ENCODE data around the gene APOBEC3F. TPM values are rescaled to one million over a fixed set of nuclear protein-coding genes. Genes with fewer than 3 reads are reported as not detected.
"Not testable (repeated sequence)": the region's sequence is repeated elsewhere in the genome, so short reads cannot be mapped to it uniquely, and the experiment has no call there.

The APOBEC3F gene
- total RNA-seq: 10 to 100 TPM; 28.4 to 30.1 TPM
- 20.5 TPM for polyA plus RNA-seq

DNA sequence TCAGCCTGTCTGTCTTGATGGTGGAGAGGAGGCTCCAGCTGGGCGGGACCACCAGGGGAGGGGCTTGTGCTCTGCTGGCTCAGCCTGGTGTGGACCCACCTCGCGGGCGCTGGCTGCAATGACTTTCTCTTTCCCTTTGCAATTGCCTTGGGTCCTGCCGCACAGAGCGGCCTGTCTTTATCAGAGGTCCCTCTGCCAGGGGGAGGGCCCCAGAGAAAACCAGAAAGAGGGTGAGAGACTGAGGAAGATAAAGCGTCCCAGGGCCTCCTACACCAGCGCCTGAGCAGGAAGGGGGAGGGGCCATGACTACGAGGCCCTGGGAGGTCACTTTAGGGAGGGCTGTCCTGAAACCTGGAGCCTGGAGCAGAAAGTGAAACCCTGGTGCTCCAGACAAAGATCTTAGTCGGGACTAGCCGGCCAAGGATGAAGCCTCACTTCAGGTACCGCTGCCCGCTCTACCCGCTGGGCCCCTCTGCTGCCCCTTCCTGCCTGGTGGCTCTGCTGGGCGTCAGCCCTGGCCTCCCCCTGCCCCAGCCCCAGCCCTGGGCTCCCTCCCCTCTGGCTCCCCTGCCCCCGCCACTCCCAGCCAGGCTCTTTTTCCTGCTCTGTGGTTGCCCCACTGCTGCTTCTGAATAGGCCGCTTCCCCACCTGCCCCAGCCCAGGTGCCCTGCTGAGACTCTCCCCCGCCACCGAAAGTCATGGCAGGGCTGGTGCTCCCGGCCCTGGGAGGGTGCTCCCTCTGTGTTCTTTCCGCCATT lies at the start of gene APOBEC3F:
Gene APOBEC3F, plus strand, starts transcription at position 327 of the 759 bp plus-strand sequence. Its CDS starts 97 bp downstream, at position 424.
- H3K9me3 Mint-ChIP-seq; H3K9me3 ChIP-seq (ENCODE audit: low read length); H3K27me3 ChIP-seq (ENCODE audit: insufficient read depth, low read length, poor library complexity, severe bottlenecking); CTCF ChIA-PET; H3K36me3 ChIP-seq (ENCODE audit: insufficient read depth, low read length); H3K27me3 Mint-ChIP-seq: not testable (repeated sequence)
- Histone ChIP-seq H3K4me1 (ENCODE audit: insufficient read depth, low read length) (peaks cover 16% of the 10 kb centered on the region), H3K27ac (ENCODE audit: low read depth, low read length) (peak within 1 kb of the TSS; percentile 61), H3K4me3 (ENCODE audit: low read length) (peak within 1 kb of the TSS; percentile 80)
- Mint-ChIP-seq H3K4me3 (peak within 1 kb of the TSS; percentile 86 to 93 (median 90)), H3K4me1 (peaks cover 32 to 52% (median 42%) of the 10 kb centered on the region in 3 donors), H3K27ac (peak within 1 kb of the TSS; percentile 92 to 98 (median 94)), H3K36me3 (peaks cover 0 to 23% (median 3%) of the 10 kb centered on the region in 3 donors)
- POLR2A ChIA-PET: interaction anchor here (1.2 kb wide), 1 partner anchor 170 kb away, joined by 4 read pairs; no protein-coding TSS in a partner anchor
- peak; percentile 62 to 89 (median 70) for DNase-seq

DNA sequence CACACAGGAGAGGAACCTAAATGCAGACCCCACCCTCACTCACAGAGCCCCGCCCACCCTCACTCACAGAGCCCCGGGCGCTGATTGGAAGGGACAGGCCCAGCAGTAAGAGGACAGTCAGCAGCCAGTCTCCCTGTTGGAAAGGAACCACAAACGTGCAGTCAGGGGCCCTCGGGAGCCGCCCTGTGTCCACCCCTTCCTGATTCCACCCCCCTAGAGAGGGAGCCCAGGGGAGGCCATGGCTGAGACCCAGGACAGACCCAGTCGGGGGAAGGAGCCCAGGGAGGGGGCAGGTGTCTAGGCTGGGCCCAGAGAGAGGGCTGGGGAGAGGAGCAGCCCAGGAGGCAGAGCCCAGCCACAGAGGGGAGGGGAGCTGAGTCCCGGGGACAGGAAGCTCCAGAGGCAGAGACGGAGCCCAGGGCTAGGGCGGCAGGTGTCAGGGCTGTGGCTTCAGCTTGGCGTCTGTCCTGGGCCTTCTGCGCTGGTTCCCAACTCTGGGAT lies 47.7 kb upstream of the APOBEC3F start:
- H3K4me3 Mint-ChIP-seq; H3K36me3 Mint-ChIP-seq; CTCF ChIA-PET; H3K9me3 Mint-ChIP-seq; POLR2A ChIA-PET; H3K36me3 ChIP-seq (ENCODE audit: insufficient read depth, low read length); H3K27ac ChIP-seq (ENCODE audit: low read depth, low read length); H3K27me3 ChIP-seq (ENCODE audit: insufficient read depth, low read length, poor library complexity, severe bottlenecking); H3K27ac Mint-ChIP-seq; H3K4me3 ChIP-seq (ENCODE audit: low read length); DNase-seq; H3K9me3 ChIP-seq (ENCODE audit: low read length): not testable (repeated sequence)
- Mint-ChIP-seq H3K4me1 (peaks cover 18 to 27% (median 21%) of the 10 kb centered on the region in 3 donors), H3K27me3 (peaks cover 2 to 24% of the 10 kb centered on the region in 2 donors)
- H3K4me1 ChIP-seq (ENCODE audit: insufficient read depth, low read length): peaks cover 12% of the 10 kb centered on the region

DNA sequence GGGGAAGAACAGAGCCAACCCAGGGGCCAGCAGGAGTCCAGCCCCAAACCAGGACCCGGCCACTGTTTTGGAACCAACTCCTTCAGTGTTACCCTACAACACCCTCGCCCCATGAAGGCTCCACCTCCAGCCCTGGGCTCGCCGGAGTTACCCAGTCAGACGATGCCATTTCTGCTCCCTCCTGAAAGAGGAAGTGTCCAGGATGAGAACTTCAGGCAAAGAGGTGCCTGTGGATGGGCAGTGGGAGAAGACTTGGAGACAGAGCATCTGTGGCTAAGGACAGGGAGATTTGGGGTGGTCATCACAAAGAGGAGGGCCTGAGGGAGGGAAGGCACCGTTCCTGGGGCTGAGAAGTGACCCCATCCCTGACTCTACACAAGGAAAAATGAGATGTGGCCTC lies 44.6 kb upstream of the APOBEC3F start:
- Mint-ChIP-seq H3K9me3 (peaks cover 0 to 7% (median 3%) of the 10 kb centered on the region in 5 donors), H3K4me3 (no peak overlapping the region), H3K4me1 (peaks cover 2 to 4% (median 4%) of the 10 kb centered on the region in 3 donors), H3K27ac (peak overlapping the region in 1 of 8 donors; percentile 38), H3K27me3 (peaks cover 8 to 30% of the 10 kb centered on the region in 2 donors), H3K36me3 (no peaks in the 10 kb centered on the region)
- H3K27me3 ChIP-seq (ENCODE audit: insufficient read depth, low read length, poor library complexity, severe bottlenecking): no peaks in the 10 kb centered on the region
- POLR2A ChIA-PET: no interaction called here
- no peak overlapping the region for H3K27ac ChIP-seq (ENCODE audit: low read depth, low read length)
- CTCF ChIA-PET: no interaction called here
- H3K4me3 ChIP-seq (ENCODE audit: low read length): no peak overlapping the region
- DNase-seq: no peak
- no peaks in the 10 kb centered on the region for H3K9me3 ChIP-seq (ENCODE audit: low read length)
- no peaks in the 10 kb centered on the region for H3K36me3 ChIP-seq (ENCODE audit: insufficient read depth, low read length)
- no peaks in the 10 kb centered on the region for H3K4me1 ChIP-seq (ENCODE audit: insufficient read depth, low read length)

DNA sequence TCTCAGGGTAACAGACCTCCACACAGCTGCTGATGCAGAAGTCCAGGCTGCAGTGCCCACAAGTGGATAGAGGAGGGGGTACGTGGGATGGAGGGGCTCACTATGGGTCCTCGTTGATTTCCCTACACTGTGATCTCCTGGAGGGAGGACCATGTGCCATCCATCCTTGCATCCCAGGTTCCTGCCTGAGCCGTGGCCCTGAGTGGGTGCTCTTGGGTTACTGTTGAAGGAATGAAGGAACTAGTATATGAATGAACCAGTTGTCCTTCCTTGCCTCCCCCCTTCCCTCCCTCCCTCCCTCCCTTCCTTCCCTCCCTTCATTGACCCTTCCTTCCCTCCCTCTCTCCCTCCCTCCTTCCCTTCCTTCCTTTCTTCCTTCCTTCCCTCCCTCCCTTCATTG lies 43.1 kb upstream of the APOBEC3F start:
- Histone ChIP-seq H3K4me3 (ENCODE audit: low read length) (no peak overlapping the region), H3K27me3 (ENCODE audit: insufficient read depth, low read length, poor library complexity, severe bottlenecking) (no peaks in the 10 kb centered on the region), H3K9me3 (ENCODE audit: low read length) (no peaks in the 10 kb centered on the region), H3K4me1 (ENCODE audit: insufficient read depth, low read length) (peaks cover 3% of the 10 kb centered on the region), H3K27ac (ENCODE audit: low read depth, low read length) (no peak overlapping the region), H3K36me3 (ENCODE audit: insufficient read depth, low read length) (no peaks in the 10 kb centered on the region)
- no peak for DNase-seq
- H3K36me3 Mint-ChIP-seq: no peaks in the 10 kb centered on the region
- peaks cover 2 to 7% (median 4%) of the 10 kb centered on the region in 3 donors for H3K4me1 Mint-ChIP-seq
- POLR2A ChIA-PET: no interaction called here
- H3K27ac Mint-ChIP-seq: no peak overlapping the region
- H3K9me3 Mint-ChIP-seq: peaks cover 0 to 7% (median 3%) of the 10 kb centered on the region in 5 donors
- no peak overlapping the region for H3K4me3 Mint-ChIP-seq
- peaks cover 9 to 30% of the 10 kb centered on the region in 2 donors for H3K27me3 Mint-ChIP-seq
- CTCF ChIA-PET: no interaction called here

DNA sequence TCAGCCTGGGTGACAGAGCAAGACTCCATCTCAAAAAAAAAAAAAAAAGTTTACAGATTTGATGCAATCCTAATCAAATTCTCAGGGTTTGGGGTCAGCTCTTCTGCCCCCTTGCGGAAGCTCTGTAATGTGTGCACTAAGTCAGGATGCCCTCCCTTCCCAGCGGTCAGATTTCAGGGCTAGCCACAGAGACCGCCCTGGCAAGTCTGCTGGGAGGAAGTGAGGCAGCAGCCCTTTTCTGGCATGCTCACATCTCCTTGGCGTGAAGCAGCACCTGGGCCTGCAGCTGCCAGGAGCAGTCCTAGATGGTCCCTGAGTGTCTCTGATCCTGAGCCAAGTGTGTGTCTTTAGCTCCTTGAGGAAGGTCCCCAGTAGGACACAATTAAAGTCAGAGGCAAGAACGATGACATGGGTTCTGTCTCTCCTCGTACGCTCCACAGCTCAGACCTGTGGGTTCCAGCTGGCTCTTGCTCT lies 37.5 kb upstream of the APOBEC3F start:
- peak overlapping the region in 7 of 8 donors; percentile 19 to 78 (median 66) for H3K27ac Mint-ChIP-seq

DNA sequence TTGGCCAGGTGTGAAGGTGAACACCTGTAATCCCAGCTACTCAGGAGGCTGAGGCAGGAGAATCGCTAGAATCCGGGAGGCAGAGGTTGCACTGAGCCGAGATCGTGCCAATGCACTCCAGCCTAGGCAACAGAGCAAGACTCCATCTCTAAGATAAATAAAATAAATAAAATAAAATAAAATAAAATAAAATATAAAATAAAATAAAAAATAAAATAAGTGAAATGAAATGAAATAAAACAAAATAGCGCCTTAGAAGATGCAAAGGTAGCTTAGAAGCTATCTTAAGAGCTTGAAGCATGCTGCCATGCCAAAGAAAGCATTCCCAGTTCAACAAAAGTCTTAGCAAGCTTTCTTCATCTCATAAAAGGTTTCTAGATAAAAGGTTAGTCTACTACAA lies 33.5 kb upstream of the APOBEC3F start:
- DNase-seq: no peak
- Mint-ChIP-seq H3K27ac (peak overlapping the region in 1 of 8 donors; percentile 48), H3K9me3 (no peaks in the 10 kb centered on the region), H3K4me3 (no peak overlapping the region), H3K36me3 (no peaks in the 10 kb centered on the region), H3K4me1 (peaks cover 13 to 15% (median 14%) of the 10 kb centered on the region in 3 donors), H3K27me3 (peaks cover 0 to 1% of the 10 kb centered on the region in 2 donors)
- Histone ChIP-seq H3K27me3 (ENCODE audit: insufficient read depth, low read length, poor library complexity, severe bottlenecking) (no peaks in the 10 kb centered on the region), H3K4me3 (ENCODE audit: low read length) (no peak overlapping the region), H3K27ac (ENCODE audit: low read depth, low read length) (no peak overlapping the region), H3K9me3 (ENCODE audit: low read length) (no peaks in the 10 kb centered on the region), H3K4me1 (ENCODE audit: insufficient read depth, low read length) (peaks cover 15% of the 10 kb centered on the region), H3K36me3 (ENCODE audit: insufficient read depth, low read length) (no peaks in the 10 kb centered on the region)
- POLR2A ChIA-PET: interaction anchor here (1.0 kb wide), 1 partner anchor 112 kb away, joined by 5 read pairs; no protein-coding TSS in a partner anchor
- CTCF ChIA-PET: interaction anchor here (0.7 to 4.1 kb wide), 9 partner anchors 9 to 309 kb away, joined by 3 to 18 read pairs (median 3); partner anchors contain the start of gene CBX6

More for the DNA sequence above, 37.5 kb upstream of the APOBEC3F start:
- Histone ChIP-seq H3K27me3 (ENCODE audit: insufficient read depth, low read length, poor library complexity, severe bottlenecking) (no peaks in the 10 kb centered on the region), H3K9me3 (ENCODE audit: low read length) (no peaks in the 10 kb centered on the region), H3K36me3 (ENCODE audit: insufficient read depth, low read length) (no peaks in the 10 kb centered on the region), H3K4me1 (ENCODE audit: insufficient read depth, low read length) (peaks cover 15% of the 10 kb centered on the region), H3K4me3 (ENCODE audit: low read length) (no peak overlapping the region), H3K27ac (ENCODE audit: low read depth, low read length) (no peak overlapping the region)
- H3K4me3 Mint-ChIP-seq: peak overlapping the region in 1 of 7 donors; percentile 6
- H3K27me3 Mint-ChIP-seq: peaks cover 4% of the 10 kb centered on the region in 2 donors
- H3K4me1 Mint-ChIP-seq: peaks cover 10 to 15% (median 15%) of the 10 kb centered on the region in 3 donors
- ChIA-PET POLR2A (interaction anchor here (0.7 to 1.2 kb wide), 5 partner anchors 11 to 270 kb away, joined by 3 to 6 read pairs (median 3); partner anchors contain the start of gene APOBEC3C), CTCF (interaction anchor here (0.6 to 6.7 kb wide), 37 partner anchors 9 to 756 kb away, joined by 3 to 114 read pairs (median 4); partner anchors contain the start of genes APOBEC3B, APOBEC3C, CBX6 and RPL3)
- peaks cover 0 to 4% (median 0%) of the 10 kb centered on the region in 5 donors for H3K9me3 Mint-ChIP-seq
- no peaks in the 10 kb centered on the region for H3K36me3 Mint-ChIP-seq
- peak; percentile 61 to 85 (median 68) for DNase-seq

DNA sequence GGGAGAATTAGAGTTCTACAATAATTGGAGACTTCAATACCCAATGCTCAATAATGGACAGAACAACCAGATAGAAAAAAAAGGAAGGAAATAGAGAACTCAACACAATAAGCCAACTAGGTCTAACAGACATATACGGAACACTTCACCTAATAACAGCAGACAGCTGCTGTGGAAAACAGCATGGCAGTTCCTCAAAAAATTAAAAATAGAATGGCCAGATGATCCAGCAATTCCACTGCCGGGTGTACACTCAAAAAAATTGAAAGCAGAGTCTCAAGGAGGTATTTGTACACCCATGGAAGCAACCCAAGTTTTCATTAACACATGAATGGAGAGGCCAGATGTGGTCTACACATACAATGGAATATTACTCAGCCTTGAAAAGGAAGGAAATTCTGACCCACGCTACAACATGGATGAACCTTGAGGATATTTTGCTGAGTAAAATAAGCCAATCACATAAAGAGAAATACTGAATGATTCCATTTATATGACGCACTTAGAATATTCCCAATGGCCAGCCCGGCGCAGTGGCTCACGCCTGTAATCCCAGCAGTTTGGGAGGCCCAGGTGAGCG lies 32.3 kb upstream of the APOBEC3F start:
- H3K4me3 ChIP-seq (ENCODE audit: low read length); H3K36me3 ChIP-seq (ENCODE audit: insufficient read depth, low read length); POLR2A ChIA-PET; H3K9me3 Mint-ChIP-seq; DNase-seq; H3K27me3 ChIP-seq (ENCODE audit: insufficient read depth, low read length, poor library complexity, severe bottlenecking); H3K4me1 ChIP-seq (ENCODE audit: insufficient read depth, low read length); H3K27ac ChIP-seq (ENCODE audit: low read depth, low read length); H3K9me3 ChIP-seq (ENCODE audit: low read length); H3K27me3 Mint-ChIP-seq; H3K36me3 Mint-ChIP-seq: not testable (repeated sequence)
- peak overlapping the region in 2 of 8 donors; percentile 27 to 48 for H3K27ac Mint-ChIP-seq
- CTCF ChIA-PET: interaction anchor here (1.4 to 4.1 kb wide), 4 partner anchors 8 to 163 kb away, joined by 3 to 18 read pairs (median 4); no protein-coding TSS in a partner anchor
- H3K4me1 Mint-ChIP-seq: peaks cover 13 to 15% (median 14%) of the 10 kb centered on the region in 3 donors
- H3K4me3 Mint-ChIP-seq: peak overlapping the region in 1 of 7 donors; percentile 52

All from CD8-positive, alpha-beta memory T cell (primary cell).